BLaER1 (cell line): ENCODE measurements around the gene CCL27.

Experiments
- H3K27ac ChIP-seq: shearing (Covaris generic); formaldehyde crosslinking; 2 replicates; pipeline ENCODE4 v1.8.1; 2022
- H3K27me3 ChIP-seq: shearing (Covaris generic); formaldehyde crosslinking; 2 replicates; pipeline ENCODE4 v1.8.1; 2022
- H3K36me3 ChIP-seq: shearing (Covaris generic); formaldehyde crosslinking; 2 replicates; pipeline ENCODE4 v1.8.1; 2022
- H3K4me1 ChIP-seq: shearing (Covaris generic); formaldehyde crosslinking; 2 replicates; pipeline ENCODE4 v1.8.1; 2022
- H3K4me2 ChIP-seq: shearing (Covaris generic); formaldehyde crosslinking; 2 replicates; pipeline ENCODE4 v1.8.1; 2022
- H3K4me3 ChIP-seq: shearing (Covaris generic); formaldehyde crosslinking; 2 replicates; pipeline ENCODE4 v1.8.1; 2022
- H3K9ac ChIP-seq: shearing (Covaris generic); formaldehyde crosslinking; 2 replicates; pipeline ENCODE4 v1.8.1; 2022
- H3K9me3 ChIP-seq: shearing (Covaris generic); formaldehyde crosslinking; 2 replicates; pipeline ENCODE4 v1.8.1; 2022
- H4K20me1 ChIP-seq: shearing (Covaris generic); formaldehyde crosslinking; 2 replicates; pipeline ENCODE4 v1.8.1; 2022
- Cebpa-rat ChIP-seq: shearing (Covaris generic); IDR thresholded peaks from 2 replicates; pipeline ENCODE4 v1.8.1; 2022

The CCL27 gene

GRCh38 chr9:34662526-34663302, at the start of gene CCL27:
TSS of gene CCL27 (minus strand) at chr9:34662657. CDS start at chr9:34662633, 24 bp downstream.
- H3K4me3 ChIP-seq = no peak within 1 kb of the TSS
- no peak within 1 kb of the TSS for H3K27ac ChIP-seq
- H3K4me2 ChIP-seq = no peak within 1 kb of the TSS
- peaks cover 17% of the 10 kb centered on the region for H3K4me1 ChIP-seq
- TF ChIP-seq Cebpa-rat = no peak
- no peaks in the 10 kb centered on the region for H3K9me3 ChIP-seq
- 0 out of 2 replicates have a peak, but pooled peaks cover 3% of the 10 kb centered on the region for H3K27me3 ChIP-seq
- H4K20me1 ChIP-seq = no peaks in the 10 kb centered on the region
- no peak within 1 kb of the TSS for H3K9ac ChIP-seq
- H3K36me3 ChIP-seq = peaks cover 13% of the 10 kb centered on the region; the same call in 1 of the 2 replicates

- Histone ChIP-seq H4K20me1 (no peaks in the 10 kb centered on the region), H3K4me2 (no peak overlapping the region), H3K9ac (no peak overlapping the region), H3K4me3 (no peak overlapping the region), H3K36me3 (no peaks in the 10 kb centered on the region), H3K4me1 (peaks cover 5% of the 10 kb centered on the region; the same call in 1 of the 2 replicates), H3K27me3 (no peaks in the 10 kb centered on the region), H3K27ac (no peak overlapping the region), H3K9me3 (no peaks in the 10 kb centered on the region)
- TF ChIP-seq Cebpa-rat = no peak
Measured at GRCh38 chr9:34712140-34712539, 49.7 kb upstream of the CCL27 start.

- Histone ChIP-seq H3K4me3 (no peak within 1 kb of the TSS), H3K9ac (no peak within 1 kb of the TSS), H3K4me1 (peaks cover 5% of the 10 kb centered on the region; the same call in 1 of the 2 replicates), H4K20me1 (no peaks in the 10 kb centered on the region), H3K27ac (no peak within 1 kb of the TSS), H3K9me3 (no peaks in the 10 kb centered on the region), H3K27me3 (no peaks in the 10 kb centered on the region), H3K36me3 (no peaks in the 10 kb centered on the region), H3K4me2 (peak within 1 kb of the TSS; percentile 30; the same call in 1 of the 2 replicates)
- no peak for TF ChIP-seq Cebpa-rat
Measured at GRCh38 chr9:34710023-34710422, 47.6 kb upstream of the CCL27 start, which contains the start of gene CCL21. TSS of gene CCL21 (minus strand) at chr9:34710136. CDS start at chr9:34710066, 70 bp downstream.

GRCh38 chr9:34709196-34709978, 46.9 kb upstream of the CCL27 start:
- no peaks in the 10 kb centered on the region for H3K9me3 ChIP-seq
- H4K20me1 ChIP-seq = no peaks in the 10 kb centered on the region
- no peak overlapping the region for H3K27ac ChIP-seq
- H3K4me1 ChIP-seq = peaks cover 5% of the 10 kb centered on the region; the same call in 1 of the 2 replicates
- H3K36me3 ChIP-seq = no peaks in the 10 kb centered on the region
- no peak for TF ChIP-seq Cebpa-rat
- H3K4me3 ChIP-seq = no peak overlapping the region
- H3K9ac ChIP-seq = no peak overlapping the region
- H3K4me2 ChIP-seq = peak overlapping the region; percentile 30; the same call in 1 of the 2 replicates
- no peaks in the 10 kb centered on the region for H3K27me3 ChIP-seq

GRCh38 chr9:34707130-34707529, 44.7 kb upstream of the CCL27 start:
- H3K9me3 ChIP-seq = no peaks in the 10 kb centered on the region
- H3K4me2 ChIP-seq = no peak overlapping the region
- no peak overlapping the region for H3K27ac ChIP-seq
- no peak overlapping the region for H3K4me3 ChIP-seq
- H3K27me3 ChIP-seq = peaks cover 2% of the 10 kb centered on the region; the same call in 1 of the 2 replicates
- peaks cover 5% of the 10 kb centered on the region; the same call in 1 of the 2 replicates for H3K4me1 ChIP-seq
- no peak overlapping the region for H3K9ac ChIP-seq
- no peaks in the 10 kb centered on the region for H4K20me1 ChIP-seq
- TF ChIP-seq Cebpa-rat = no peak
- no peaks in the 10 kb centered on the region for H3K36me3 ChIP-seq

GRCh38 chr9:34701769-34702736, 39.6 kb upstream of the CCL27 start:
- no peaks in the 10 kb centered on the region for H3K9me3 ChIP-seq
- H3K9ac ChIP-seq = peak overlapping the region; percentile 51; the same call in 1 of the 2 replicates
- no peaks in the 10 kb centered on the region for H4K20me1 ChIP-seq
- H3K27me3 ChIP-seq = peaks cover 34% of the 10 kb centered on the region
- H3K4me1 ChIP-seq = peaks cover 9% of the 10 kb centered on the region; the same call in 1 of the 2 replicates
- no peak for TF ChIP-seq Cebpa-rat
- no peaks in the 10 kb centered on the region for H3K36me3 ChIP-seq
- peak overlapping the region; percentile 69 for H3K4me3 ChIP-seq
- H3K4me2 ChIP-seq = peak overlapping the region; percentile 86
- H3K27ac ChIP-seq = no peak overlapping the region

GRCh38 chr9:34701023-34701768, 38.7 kb upstream of the CCL27 start:
- H3K4me3 ChIP-seq = peak overlapping the region; percentile 69
- H3K9me3 ChIP-seq = no peaks in the 10 kb centered on the region
- TF ChIP-seq Cebpa-rat = no peak
- peaks cover 34% of the 10 kb centered on the region for H3K27me3 ChIP-seq
- H3K9ac ChIP-seq = peak overlapping the region; percentile 51; the same call in 1 of the 2 replicates
- no peaks in the 10 kb centered on the region for H4K20me1 ChIP-seq
- H3K27ac ChIP-seq = no peak overlapping the region
- H3K4me1 ChIP-seq = peaks cover 9% of the 10 kb centered on the region; the same call in 1 of the 2 replicates
- peak overlapping the region; percentile 86 for H3K4me2 ChIP-seq
- H3K36me3 ChIP-seq = no peaks in the 10 kb centered on the region

- peaks cover 9% of the 10 kb centered on the region; the same call in 1 of the 2 replicates for H3K27me3 ChIP-seq
- no peak for TF ChIP-seq Cebpa-rat
- H3K4me2 ChIP-seq = no peak overlapping the region
- peaks cover 13% of the 10 kb centered on the region for H3K4me1 ChIP-seq
- no peak overlapping the region for H3K9ac ChIP-seq
- H3K4me3 ChIP-seq = no peak overlapping the region
- no peak overlapping the region for H3K27ac ChIP-seq
- no peaks in the 10 kb centered on the region for H3K36me3 ChIP-seq
- H3K9me3 ChIP-seq = no peaks in the 10 kb centered on the region
- H4K20me1 ChIP-seq = no peaks in the 10 kb centered on the region
Measured at GRCh38 chr9:34694811-34695210, 32.4 kb upstream of the CCL27 start.
